GM12801 (cell line): ENCODE measurements around the gene NFAM1.

ENCODE experiments used
- TF ChIP-seq, protein P1 (sequence below): IDR thresholded peaks from one replicate; pipeline ENCODE4 v1.5.1; 2011; ENCODE audit warnings: control low read depth; ENCODE audit not compliant: insufficient read length; ENCODE audit errors: extremely low read depth

Gene NFAM1

DNA sequence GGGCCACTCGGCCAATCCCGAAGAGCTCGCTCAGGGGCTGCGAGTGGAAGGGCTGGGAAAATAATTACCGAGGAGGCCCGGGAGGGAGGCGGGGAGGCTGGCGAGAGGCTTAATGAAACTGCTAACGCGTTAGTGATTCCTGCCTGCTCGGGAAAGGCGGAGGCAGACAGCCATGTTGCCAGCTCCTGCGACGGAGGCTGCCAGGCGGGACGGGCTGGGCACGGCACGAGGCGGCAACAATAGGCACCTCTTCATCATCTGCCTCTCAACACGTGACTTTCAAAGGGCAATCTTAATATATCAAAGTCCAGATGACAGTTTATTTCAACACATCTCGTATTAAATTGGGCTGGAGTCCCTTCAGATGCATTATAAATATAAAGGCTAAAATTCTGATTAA, 93.7 kb downstream of the NFAM1 start:
- TF ChIP-seq, protein P1, sequence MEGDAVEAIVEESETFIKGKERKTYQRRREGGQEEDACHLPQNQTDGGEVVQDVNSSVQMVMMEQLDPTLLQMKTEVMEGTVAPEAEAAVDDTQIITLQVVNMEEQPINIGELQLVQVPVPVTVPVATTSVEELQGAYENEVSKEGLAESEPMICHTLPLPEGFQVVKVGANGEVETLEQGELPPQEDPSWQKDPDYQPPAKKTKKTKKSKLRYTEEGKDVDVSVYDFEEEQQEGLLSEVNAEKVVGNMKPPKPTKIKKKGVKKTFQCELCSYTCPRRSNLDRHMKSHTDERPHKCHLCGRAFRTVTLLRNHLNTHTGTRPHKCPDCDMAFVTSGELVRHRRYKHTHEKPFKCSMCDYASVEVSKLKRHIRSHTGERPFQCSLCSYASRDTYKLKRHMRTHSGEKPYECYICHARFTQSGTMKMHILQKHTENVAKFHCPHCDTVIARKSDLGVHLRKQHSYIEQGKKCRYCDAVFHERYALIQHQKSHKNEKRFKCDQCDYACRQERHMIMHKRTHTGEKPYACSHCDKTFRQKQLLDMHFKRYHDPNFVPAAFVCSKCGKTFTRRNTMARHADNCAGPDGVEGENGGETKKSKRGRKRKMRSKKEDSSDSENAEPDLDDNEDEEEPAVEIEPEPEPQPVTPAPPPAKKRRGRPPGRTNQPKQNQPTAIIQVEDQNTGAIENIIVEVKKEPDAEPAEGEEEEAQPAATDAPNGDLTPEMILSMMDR, result no peak

DNA sequence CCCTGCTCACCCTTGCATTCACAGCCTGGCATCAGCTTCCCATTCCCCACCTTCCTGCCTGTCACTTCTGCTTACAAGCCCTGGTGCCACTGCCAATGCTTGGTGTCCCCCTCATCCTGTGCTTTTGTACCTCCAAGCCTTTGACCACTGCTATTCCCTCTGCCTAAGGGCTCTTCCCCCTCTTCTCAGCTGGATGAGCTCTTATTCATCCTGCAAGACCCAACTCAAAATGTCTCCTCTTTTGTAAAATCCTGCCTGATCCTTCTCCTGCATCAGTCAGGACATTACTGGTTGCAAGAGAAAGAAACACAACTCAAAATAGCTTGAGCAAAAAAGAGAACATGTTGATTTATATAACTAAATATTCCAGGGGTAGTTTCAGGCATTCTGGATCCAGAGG, 94.8 kb downstream of the NFAM1 start:
- TF ChIP-seq, protein P1, result no peak

DNA sequence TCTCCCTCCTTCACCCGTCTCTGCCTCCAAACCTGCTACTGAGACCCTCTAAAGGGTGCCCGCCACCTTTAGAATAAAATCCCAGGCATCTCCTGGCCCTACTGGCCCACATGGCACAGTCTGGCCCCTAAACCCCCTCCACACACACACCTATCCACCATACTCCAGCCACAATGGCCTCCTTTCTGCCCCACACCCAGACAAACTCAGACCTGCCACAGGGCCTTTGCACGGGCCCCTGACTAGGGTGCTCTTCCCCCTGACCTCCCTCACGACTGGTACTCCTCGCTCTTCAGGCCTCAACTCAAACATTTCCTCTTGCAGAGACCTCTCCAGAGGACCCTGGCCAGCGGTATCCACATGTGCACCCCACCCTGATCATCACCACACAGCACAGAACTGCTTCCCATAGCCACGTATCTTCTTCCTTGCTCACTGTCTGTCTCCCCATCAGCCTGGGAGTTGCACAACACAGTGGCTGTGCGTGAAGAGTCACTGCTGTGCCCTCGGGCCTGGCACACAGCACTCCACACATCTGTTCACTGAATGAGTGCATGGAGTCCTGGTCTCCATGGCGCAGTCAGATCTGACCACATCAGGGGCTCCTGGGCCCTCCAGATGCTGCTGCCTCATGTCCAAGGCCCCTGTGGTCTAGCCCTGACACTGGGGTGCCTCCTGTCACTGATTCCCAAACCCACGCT, 95.5 kb downstream of the NFAM1 start:
- TF ChIP-seq, protein P1, result no peak

DNA sequence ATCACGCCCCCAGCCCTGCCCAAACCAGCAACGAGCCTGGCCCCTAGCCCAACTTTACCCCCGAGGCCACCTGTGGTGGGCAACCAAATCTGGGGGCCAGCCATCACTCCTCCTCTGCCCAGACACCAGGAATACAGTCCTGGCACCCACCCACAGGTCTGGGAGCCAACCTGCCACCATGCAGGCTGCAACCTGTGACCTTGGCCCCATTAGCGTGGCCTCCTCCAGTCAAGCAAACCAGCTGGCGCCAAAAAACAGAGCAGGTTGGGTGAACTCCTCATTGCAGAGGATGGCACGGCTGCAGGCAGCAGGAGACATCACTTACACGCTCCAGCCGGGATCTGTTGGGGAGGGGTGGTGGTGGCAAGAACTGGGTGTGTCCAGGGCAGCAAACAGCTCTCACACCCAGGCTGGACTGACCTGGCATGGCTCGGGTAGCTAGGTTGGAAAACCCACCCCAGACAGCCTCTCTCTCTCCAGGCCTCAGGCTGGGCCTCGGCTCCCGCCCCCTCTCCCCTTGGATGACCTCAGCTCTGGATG, 96.3 kb downstream of the NFAM1 start:
- TF ChIP-seq, protein P1, result no peak

DNA sequence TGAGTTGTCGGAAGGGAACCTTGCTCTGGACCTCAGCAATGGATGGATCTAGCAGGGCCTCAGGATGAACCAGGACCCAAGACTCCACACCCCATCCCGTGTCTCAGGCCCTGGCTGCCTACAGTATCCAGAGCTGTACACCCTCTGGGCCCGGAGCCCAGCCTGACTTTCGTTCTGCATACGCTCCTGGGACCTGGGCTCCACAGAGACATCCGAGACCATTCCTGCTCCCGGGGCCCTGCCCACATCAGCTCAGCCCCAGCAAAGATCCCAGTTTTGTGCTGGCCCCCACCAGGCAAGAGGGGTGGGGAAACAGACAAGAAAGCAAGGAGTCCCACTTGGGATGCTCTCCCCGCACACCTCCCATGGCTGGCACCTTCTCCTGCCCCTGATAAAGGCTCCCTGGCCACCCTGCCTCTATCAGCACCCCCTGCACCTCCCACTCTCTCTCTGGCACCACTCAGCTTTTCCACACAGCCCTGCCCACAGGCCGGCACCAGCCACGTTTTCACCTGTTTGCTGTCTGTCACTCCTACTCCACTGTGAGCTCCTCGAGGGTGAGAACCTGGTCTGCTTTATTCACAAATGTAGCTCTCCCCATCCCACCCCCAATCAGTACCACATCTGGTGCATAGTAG, 97.2 kb downstream of the NFAM1 start:
- TF ChIP-seq, protein P1, result no peak

DNA sequence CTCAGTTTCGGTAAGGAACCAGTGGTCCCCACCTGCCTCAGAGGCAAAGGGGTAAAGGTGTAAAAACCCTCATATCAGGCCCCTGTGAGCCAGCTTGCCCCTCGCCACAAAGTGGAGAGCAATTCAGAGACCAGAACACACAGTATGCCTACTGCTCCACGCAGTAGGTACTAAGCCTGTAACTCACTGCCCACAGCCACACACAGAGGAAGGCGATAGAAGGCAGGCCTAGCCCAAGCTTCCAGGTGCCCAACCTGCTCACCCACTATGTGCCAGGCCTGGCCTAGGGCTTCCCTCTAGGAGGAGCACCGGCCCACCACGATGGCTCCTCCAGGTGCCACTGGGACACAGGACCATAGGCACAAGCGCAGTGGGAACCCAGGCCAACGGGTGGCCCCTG, 98.7 kb downstream of the NFAM1 start:
- TF ChIP-seq, protein P1, result no peak

DNA sequence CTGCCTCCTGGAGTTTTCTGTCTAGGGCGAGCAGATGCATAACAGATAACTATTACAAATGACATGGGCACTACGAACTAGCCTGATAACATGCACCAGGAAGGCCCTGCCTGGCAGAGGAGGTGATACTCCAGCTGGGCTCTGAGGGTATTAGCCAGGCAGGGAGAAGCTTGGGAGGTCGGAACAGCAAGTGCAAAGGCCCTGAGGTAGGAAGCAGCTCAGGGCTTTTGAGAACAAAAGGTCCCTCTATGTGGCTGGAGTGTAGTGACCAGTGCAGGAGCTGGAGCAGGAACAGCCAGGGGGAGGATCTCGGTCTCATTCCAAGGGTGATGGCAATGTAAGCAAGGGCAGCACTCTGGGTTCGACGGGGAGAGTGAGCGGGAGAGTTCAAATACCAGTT, 100.1 kb downstream of the NFAM1 start:
- TF ChIP-seq, protein P1, result no peak
